Measurements from ENCODE around the gene PSME3.

Gene PSME3

GRCh38 chr17:42795465-42795864, 37.7 kb upstream of the PSME3 start:
- no peak for TF ChIP-seq FOXP2 (optimal IDR thresholded peaks at IDR 0.05; ENCODE audit: control extremely low read depth, extremely low read length, insufficient read depth)
- no peak for TF ChIP-seq POLR2AphosphoS5 (IDR thresholded peaks at IDR 0.05; ENCODE audit: borderline replicate concordance, low read depth, low read length)
- no peak for TF ChIP-seq EZH2 (IDR thresholded peaks at IDR 0.05)
- no peaks in the 10 kb centered on the region for H3K9me3 ChIP-seq (ENCODE audit: low read depth, low read length)
- no peaks in the 10 kb centered on the region for H3K36me3 ChIP-seq (ENCODE audit: insufficient read depth, low read length)
- H3K4me3 ChIP-seq, result no peak overlapping the region
- no peak for DNase-seq (ENCODE audit: low read depth, low spot score)
- H3K27ac ChIP-seq, result no peak overlapping the region
- H3K9ac ChIP-seq (ENCODE audit: insufficient read length), result no peak overlapping the region

DNA sequence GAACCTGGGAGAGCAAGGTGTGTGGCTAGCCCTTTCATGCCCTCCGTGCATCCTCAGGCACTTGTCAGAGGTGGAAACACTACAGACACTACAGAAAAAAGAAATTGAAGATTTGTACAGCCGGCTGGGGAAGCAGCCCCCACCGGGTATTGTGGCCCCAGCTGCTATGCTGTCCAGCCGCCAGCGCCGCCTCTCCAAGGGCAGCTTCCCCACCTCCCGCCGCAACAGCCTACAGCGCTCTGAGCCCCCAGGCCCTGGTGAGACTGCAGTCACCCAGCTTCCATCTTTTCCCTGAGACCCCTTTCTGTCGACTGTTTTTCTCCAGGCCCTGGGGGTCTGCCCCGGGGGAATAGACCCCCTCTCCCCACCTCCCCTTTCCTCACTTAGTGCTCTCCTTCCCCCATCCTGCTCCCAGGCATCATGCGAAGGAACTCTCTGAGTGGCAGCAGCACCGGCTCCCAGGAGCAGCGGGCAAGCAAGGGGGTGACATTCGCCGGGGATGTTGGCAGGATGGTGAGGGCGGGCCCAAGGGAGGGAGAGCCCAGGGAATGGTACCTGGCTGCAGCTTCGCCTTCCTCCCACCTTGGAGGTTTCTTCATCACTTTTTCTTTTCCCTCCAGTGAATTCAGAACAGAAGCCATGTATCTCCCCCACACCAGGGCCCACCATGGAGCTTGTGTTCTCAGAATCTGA, 37.0 kb upstream of the PSME3 start:
- no peak overlapping the region for H3K27ac ChIP-seq
- no peak for DNase-seq (ENCODE audit: low read depth, low spot score)
- H3K9ac ChIP-seq (ENCODE audit: insufficient read length), result no peak overlapping the region
- H3K4me3 ChIP-seq, result no peak overlapping the region
- no peaks in the 10 kb centered on the region for H3K36me3 ChIP-seq (ENCODE audit: insufficient read depth, low read length)
- no peaks in the 10 kb centered on the region for H3K9me3 ChIP-seq (ENCODE audit: low read depth, low read length)
- TF ChIP-seq FOXP2 (optimal IDR thresholded peaks at IDR 0.05; ENCODE audit: control extremely low read depth, extremely low read length, insufficient read depth) (no peak), EZH2 (IDR thresholded peaks at IDR 0.05) (no peak), POLR2AphosphoS5 (IDR thresholded peaks at IDR 0.05; ENCODE audit: borderline replicate concordance, low read depth, low read length) (no peak)

DNA sequence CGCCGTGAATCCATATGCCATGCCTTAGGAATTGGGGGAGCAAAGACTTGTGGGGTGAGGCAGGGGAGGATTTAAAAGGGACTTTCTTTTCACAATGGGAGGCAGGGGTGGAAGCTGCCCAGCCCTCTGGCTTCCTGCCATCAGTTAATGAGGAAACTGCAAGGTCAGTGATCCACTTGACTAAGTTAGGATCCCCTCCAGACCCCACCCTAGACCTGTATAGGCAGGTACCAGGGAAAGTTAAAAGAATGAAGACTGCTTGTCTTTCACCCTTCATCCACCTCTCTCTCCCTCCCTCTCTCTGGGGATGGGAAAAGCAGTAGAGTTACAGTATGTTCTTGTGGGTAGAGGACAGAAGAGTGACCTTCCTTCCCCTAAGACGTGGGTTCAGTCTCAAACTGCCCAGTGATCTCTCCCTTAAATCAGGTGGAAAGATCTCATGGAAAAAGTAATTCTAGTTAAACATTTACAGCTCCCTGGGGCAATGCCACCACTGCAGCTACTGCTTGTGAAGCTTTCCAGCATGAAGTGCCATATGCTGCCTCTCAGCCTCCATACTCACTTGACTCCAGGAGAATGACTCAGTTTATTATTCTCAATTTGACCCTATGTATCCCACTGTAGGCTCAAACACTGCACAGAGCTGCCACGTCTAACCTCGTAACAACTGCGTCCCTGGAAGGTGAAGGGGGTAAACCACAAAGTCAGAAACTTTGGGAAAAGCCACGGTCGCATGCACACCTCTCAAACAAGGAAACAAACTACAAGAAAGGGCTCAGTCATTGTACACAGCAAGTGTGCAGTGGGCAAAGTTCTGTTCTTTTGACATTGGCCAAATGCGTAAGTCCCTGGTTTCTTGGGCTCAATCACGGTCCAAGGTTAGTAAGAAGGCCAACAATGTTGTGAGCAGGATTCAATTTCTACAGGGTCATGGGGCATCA, 35.9 kb upstream of the PSME3 start:
- Histone ChIP-seq H3K4me3 (peak overlapping the region; percentile 96), H3K9me3 (ENCODE audit: low read depth, low read length) (no peaks in the 10 kb centered on the region), H3K27ac (no peak overlapping the region), H3K9ac (ENCODE audit: insufficient read length) (peak overlapping the region; percentile 94), H3K36me3 (ENCODE audit: insufficient read depth, low read length) (no peaks in the 10 kb centered on the region)
- no peak for DNase-seq (ENCODE audit: low read depth, low spot score)
- TF ChIP-seq FOXP2 (optimal IDR thresholded peaks at IDR 0.05; ENCODE audit: control extremely low read depth, extremely low read length, insufficient read depth) (no peak), POLR2AphosphoS5 (IDR thresholded peaks at IDR 0.05; ENCODE audit: borderline replicate concordance, low read depth, low read length) (no peak), EZH2 (IDR thresholded peaks at IDR 0.05) (no peak)

DNA sequence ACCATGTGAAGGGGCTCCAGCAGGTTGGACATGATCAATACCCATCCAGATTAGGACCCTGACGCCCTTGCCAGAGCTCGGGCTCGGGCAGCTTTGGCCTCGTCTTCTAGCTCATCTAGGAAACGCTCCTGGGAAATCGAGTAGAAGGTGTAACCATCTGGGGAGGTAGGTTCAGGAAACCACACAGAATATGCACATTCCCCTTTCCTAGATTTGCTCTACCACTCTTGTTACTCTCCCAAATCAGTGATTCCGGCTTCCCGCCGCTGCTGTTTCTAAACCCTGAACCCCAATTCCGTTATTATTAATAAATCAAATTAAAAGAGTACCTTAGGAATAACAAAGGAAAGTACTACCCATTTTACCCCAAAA, 35.2 kb upstream of the PSME3 start:
- H3K27ac ChIP-seq, result no peak overlapping the region; the same call in 1 of the 2 replicates
- H3K9me3 ChIP-seq (ENCODE audit: low read depth, low read length), result no peaks in the 10 kb centered on the region
- no peaks in the 10 kb centered on the region for H3K36me3 ChIP-seq (ENCODE audit: insufficient read depth, low read length)
- H3K4me3 ChIP-seq, result peak overlapping the region; percentile 96
- peak overlapping the region; percentile 94 for H3K9ac ChIP-seq (ENCODE audit: insufficient read length)
- TF ChIP-seq FOXP2 (optimal IDR thresholded peaks at IDR 0.05; ENCODE audit: control extremely low read depth, extremely low read length, insufficient read depth) (no peak), POLR2AphosphoS5 (IDR thresholded peaks at IDR 0.05; ENCODE audit: borderline replicate concordance, low read depth, low read length) (no peak), EZH2 (IDR thresholded peaks at IDR 0.05) (no peak)
- no peak for DNase-seq (ENCODE audit: low read depth, low spot score)

GRCh38 chr17:42798383-42799380, 34.5 kb upstream of the PSME3 start, which contains the start of the genes CNTD1 and COA3:
TSS of gene CNTD1 (plus strand) at chr17:42798861. CDS start at chr17:42799068, 207 bp downstream.
TSS of gene COA3 (minus strand) at chr17:42798704. CDS start at chr17:42798681, 23 bp downstream.
- peak within 1 kb of the TSS; percentile 94 for H3K9ac ChIP-seq (ENCODE audit: insufficient read length)
- no peak within 1 kb of the TSS; the same call in 1 of the 2 replicates for H3K27ac ChIP-seq
- peak; percentile 34 for DNase-seq (ENCODE audit: low read depth, low spot score)
- H3K36me3 ChIP-seq (ENCODE audit: insufficient read depth, low read length), result no peaks in the 10 kb centered on the region
- peak within 1 kb of the TSS; percentile 96 for H3K4me3 ChIP-seq
- peak; percentile 81 for TF ChIP-seq POLR2AphosphoS5 (IDR thresholded peaks at IDR 0.05; ENCODE audit: borderline replicate concordance, low read depth, low read length)
- TF ChIP-seq FOXP2 (optimal IDR thresholded peaks at IDR 0.05; ENCODE audit: control extremely low read depth, extremely low read length, insufficient read depth), result no peak
- no peak for TF ChIP-seq EZH2 (IDR thresholded peaks at IDR 0.05)
- no peaks in the 10 kb centered on the region for H3K9me3 ChIP-seq (ENCODE audit: low read depth, low read length)

GRCh38 chr17:42803074-42803883, 29.9 kb upstream of the PSME3 start:
- H3K27ac ChIP-seq, result no peak overlapping the region
- H3K9ac ChIP-seq (ENCODE audit: insufficient read length), result no peak overlapping the region
- no peak for DNase-seq (ENCODE audit: low read depth, low spot score)

GRCh38 chr17:42804918-42805367, 28.3 kb upstream of the PSME3 start:
- TF ChIP-seq POLR2AphosphoS5 (IDR thresholded peaks at IDR 0.05; ENCODE audit: borderline replicate concordance, low read depth, low read length) (no peak), FOXP2 (optimal IDR thresholded peaks at IDR 0.05; ENCODE audit: control extremely low read depth, extremely low read length, insufficient read depth) (no peak), EZH2 (IDR thresholded peaks at IDR 0.05) (no peak)
- Histone ChIP-seq H3K36me3 (ENCODE audit: insufficient read depth, low read length) (no peaks in the 10 kb centered on the region), H3K9ac (ENCODE audit: insufficient read length) (no peak overlapping the region), H3K27ac (no peak overlapping the region), H3K9me3 (ENCODE audit: low read depth, low read length) (no peaks in the 10 kb centered on the region), H3K4me3 (no peak overlapping the region)
- DNase-seq (ENCODE audit: low read depth, low spot score), result no peak

More at GRCh38 chr17:42803074-42803883, 29.9 kb upstream of the PSME3 start:
- no peak for TF ChIP-seq POLR2AphosphoS5 (IDR thresholded peaks at IDR 0.05; ENCODE audit: borderline replicate concordance, low read depth, low read length)
- TF ChIP-seq FOXP2 (optimal IDR thresholded peaks at IDR 0.05; ENCODE audit: control extremely low read depth, extremely low read length, insufficient read depth), result no peak
- TF ChIP-seq EZH2 (IDR thresholded peaks at IDR 0.05), result no peak
- Histone ChIP-seq H3K36me3 (ENCODE audit: insufficient read depth, low read length) (no peaks in the 10 kb centered on the region), H3K4me3 (no peak overlapping the region), H3K9me3 (ENCODE audit: low read depth, low read length) (no peaks in the 10 kb centered on the region)
